Lower leg skin (tissue), 4 donors: Measurements from ENCODE around the gene FSTL5. TPM values are rescaled to one million over a fixed set of nuclear protein-coding genes. Genes with fewer than 3 reads are reported as not detected.

Experiments
- DNase-seq, 2 donors: peaks; one replicate each; pipeline ENCODE4 v3.0.0-alpha.2; 2019; ENCODE audit warnings: low spot score in 2 of 2
- H3K4me3 ChIP-seq: fragments of 200-600 bp; sonication (generic); 2 replicates; pipeline ENCODE4 v1.5.1; 2017; ENCODE audit warnings: mild to moderate bottlenecking, low read depth; ENCODE audit not compliant: poor library complexity, severe bottlenecking
- POLR2A ChIP-seq, 2 donors: fragments of 450-650 bp; IDR thresholded peaks; one replicate each; pipeline ENCODE4 v1.6.1; 2016 to 2017; ENCODE audit warnings: antibody characterized with exemption in 2 of 2, mild to moderate bottlenecking in 1 of 2, moderate library complexity in 1 of 2
- WGBS, 2 donors: methylation state at CpG; one replicate each; pipeline ENCODE4 v1.1.5; 2018; 5-methylcytosine and 5-hydroxymethylcytosine counted together
- intact Hi-C: fragments of 100-400 bp; cut with DNase I; formaldehyde crosslinking; loops from one replicate; pipeline ENCODE4 v1.15.0; 2023; ENCODE audit warnings: low total_unique reads
- total RNA-seq, 4 donors: library from RNA; depleted of rRNA; stranded (reverse); fragments of >200 nt; gene quantifications; one replicate each; pipeline ENCODE4 v1.1.0, GENCODE V29; 2016
- TF ChIP-seq, protein P1 (sequence below), 3 donors: fragments of 450-650 bp; IDR thresholded peaks; one replicate each; pipeline ENCODE4 v1.5.1; 2016; ENCODE audit warnings: antibody characterized with exemption in 3 of 3, mild to moderate bottlenecking in 3 of 3, moderate library complexity in 2 of 3

FSTL5 gene
- total RNA-seq, 4 donors from 2014 or later, result not detected

DNA sequence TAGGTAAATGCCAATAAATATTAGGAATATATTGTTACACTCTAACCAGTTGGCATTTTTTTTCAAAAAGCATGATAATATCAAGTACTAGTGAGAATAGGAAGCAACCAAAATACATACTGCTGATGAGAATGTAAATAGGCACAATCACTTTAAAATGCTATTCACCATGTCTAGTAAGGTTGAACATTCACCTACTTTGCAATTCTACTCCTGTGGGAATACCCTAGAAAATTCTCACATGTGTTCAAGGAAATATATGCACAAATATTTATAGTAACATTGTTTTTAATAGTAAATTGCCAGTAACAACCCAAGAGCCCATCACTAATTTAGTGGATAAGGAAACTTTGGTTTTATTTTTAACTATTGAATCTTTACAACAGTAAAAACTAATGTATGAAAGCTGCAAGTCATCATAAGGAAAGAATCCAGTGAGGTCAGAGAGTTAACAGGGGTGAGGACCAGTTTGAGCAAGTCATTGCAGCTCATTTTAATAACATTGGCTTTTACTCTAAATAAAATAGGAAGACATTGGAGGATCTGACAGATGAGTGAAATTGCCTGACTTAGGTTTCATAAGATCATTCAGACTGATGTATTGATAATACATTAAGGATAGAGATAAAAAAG is 23.6 kb downstream of the FSTL5 start:
- no peak overlapping the region for H3K4me3 ChIP-seq
- intact Hi-C loops, result no loop called here
- DNase-seq, result no peak
- TF ChIP-seq POLR2A (IDR thresholded peaks at IDR 0.05), result no peak
- TF ChIP-seq, protein P1, sequence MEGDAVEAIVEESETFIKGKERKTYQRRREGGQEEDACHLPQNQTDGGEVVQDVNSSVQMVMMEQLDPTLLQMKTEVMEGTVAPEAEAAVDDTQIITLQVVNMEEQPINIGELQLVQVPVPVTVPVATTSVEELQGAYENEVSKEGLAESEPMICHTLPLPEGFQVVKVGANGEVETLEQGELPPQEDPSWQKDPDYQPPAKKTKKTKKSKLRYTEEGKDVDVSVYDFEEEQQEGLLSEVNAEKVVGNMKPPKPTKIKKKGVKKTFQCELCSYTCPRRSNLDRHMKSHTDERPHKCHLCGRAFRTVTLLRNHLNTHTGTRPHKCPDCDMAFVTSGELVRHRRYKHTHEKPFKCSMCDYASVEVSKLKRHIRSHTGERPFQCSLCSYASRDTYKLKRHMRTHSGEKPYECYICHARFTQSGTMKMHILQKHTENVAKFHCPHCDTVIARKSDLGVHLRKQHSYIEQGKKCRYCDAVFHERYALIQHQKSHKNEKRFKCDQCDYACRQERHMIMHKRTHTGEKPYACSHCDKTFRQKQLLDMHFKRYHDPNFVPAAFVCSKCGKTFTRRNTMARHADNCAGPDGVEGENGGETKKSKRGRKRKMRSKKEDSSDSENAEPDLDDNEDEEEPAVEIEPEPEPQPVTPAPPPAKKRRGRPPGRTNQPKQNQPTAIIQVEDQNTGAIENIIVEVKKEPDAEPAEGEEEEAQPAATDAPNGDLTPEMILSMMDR (IDR thresholded peaks at IDR 0.05), result no peak

DNA sequence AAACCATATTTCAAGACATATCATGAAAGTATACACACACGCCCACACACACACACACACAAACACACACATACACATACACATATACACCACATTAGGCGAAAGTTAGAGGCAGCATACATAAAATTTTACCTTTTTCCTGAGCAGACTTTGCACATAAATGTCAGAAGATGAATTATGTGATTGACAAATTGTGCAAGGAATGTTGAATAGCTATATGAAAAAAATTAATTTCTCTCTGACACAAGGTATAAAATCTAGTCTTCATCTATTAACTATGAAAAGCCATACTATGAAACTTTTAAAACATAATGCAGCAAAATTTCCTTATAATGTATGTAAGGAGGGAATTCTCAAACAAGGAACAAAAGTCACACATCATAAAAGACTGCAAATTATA is 24.4 kb downstream of the FSTL5 start:
- WGBS, 2 donors, result 43 to 64% methylated on average over 2 of the region's 2 CpGs
- intact Hi-C loops, result no loop called here
- no peak overlapping the region for H3K4me3 ChIP-seq
- TF ChIP-seq POLR2A (IDR thresholded peaks at IDR 0.05), result no peak
- TF ChIP-seq, protein P1 (IDR thresholded peaks at IDR 0.05), result no peak
- no peak for DNase-seq

DNA sequence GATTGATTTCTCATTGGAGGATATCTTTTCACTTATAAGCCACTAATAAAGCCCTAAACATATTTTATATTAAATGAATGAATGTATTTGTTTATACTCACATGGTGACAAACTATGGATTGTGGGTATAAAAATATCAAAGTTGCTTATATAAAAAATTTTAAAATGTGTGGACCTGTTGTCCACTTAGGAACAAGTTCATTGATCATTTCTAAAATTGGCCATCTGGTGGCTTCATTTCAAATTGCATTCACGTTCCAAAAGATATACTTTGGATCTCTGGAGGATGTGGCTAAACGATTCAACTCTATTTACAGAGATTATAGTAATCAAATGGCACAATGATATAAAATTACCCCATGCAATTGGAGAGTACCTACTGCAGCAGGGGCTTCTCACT is 32.5 kb downstream of the FSTL5 start:
- 64 to 68% methylated on average over 2 of the region's 2 CpGs for WGBS, 2 donors
- no peak for DNase-seq
- H3K4me3 ChIP-seq, result no peak overlapping the region
- intact Hi-C loops, result no loop called here
- TF ChIP-seq, protein P1 (IDR thresholded peaks at IDR 0.05), result no peak
- no peak for TF ChIP-seq POLR2A (IDR thresholded peaks at IDR 0.05)

DNA sequence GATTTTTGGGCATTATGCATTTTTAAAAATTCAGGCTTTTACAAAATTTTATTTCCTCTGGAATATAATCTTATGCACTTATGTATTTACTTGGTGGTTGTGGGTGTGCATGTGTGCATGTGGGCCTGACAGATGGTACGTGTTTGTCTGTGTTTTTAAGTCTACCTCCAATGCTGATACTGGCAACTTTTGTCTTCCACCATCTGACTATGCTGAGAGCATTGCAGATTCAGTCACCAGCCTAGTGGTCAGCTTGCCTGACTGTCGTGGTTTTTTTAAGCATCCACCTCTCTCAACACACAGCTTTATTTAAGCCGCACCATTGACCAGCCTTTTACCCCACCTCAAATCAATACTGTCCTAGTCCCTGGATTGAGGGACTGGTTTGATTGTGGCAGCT is 37.1 kb downstream of the FSTL5 start:
- intact Hi-C loops, result no loop called here
- DNase-seq, result no peak
- H3K4me3 ChIP-seq, result no peak overlapping the region
- WGBS, 2 donors, result 70% methylated on average over 3 of the region's 3 CpGs
- no peak for TF ChIP-seq POLR2A (IDR thresholded peaks at IDR 0.05)
- TF ChIP-seq, protein P1 (IDR thresholded peaks at IDR 0.05), result no peak

DNA sequence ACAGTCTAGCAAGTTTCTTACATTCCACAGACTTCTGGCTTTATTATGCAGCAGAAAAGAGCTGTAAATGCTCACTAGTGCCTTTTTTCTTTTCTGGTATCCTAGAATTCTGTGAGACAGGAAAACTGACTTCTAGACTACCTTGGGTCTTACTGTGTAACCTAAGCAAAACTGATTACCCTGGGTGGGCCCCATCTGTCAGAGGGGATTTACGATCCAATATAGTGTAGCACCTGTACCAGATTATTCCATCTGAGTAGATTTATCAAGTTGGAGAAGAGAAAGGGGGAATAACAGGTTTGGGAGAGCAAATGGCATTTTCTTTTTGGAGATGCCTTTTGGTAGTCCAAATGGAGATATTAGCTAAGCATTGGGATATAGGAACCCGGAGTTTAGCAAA is 46.7 kb downstream of the FSTL5 start:
- intact Hi-C loops, result no loop called here

More for the DNA sequence above, 46.7 kb downstream of the FSTL5 start:
- WGBS, 2 donors, result 55 to 67% methylated on average over 2 of the region's 2 CpGs
- DNase-seq, result no peak
- H3K4me3 ChIP-seq, result no peak overlapping the region
- TF ChIP-seq, protein P1 (IDR thresholded peaks at IDR 0.05), result no peak
- TF ChIP-seq POLR2A (IDR thresholded peaks at IDR 0.05), result no peak
